HG02981 (cell line): ENCODE results near the gene KCNJ6.
"Not testable (repeated sequence)": the region's sequence is repeated elsewhere in the genome, so short reads cannot be mapped to it uniquely, and the experiment has no call there.

Experiments used
- ATAC-seq: cut with Tn5 transposase; IDR thresholded peaks from one replicate; pipeline ENCODE4 v1.9.1; 2021; ENCODE audit warnings: mild to moderate bottlenecking, moderate library complexity; ENCODE audit not compliant: unreplicated experiment

KCNJ6 gene

DNA sequence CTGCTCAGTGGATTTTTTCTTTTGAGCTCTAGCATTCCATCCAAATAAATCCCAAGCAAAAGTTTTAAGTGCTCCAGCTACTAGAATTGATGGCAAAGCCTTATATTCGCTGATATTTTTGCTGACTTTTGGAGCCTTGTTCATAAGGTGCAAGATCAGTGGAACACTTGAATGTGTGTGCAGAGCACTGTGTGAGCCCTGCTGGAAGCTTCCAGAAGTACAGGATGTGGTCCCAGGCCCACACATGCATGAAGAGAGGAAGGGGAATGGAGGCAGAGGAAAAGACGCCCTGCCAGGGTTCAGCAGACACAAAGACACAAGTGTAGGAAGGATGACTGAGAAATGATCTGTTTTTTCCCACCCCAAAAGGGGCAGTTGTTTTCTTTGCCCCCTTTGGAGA is 169.4 kb downstream of the KCNJ6 start:
- ATAC-seq: no peak

DNA sequence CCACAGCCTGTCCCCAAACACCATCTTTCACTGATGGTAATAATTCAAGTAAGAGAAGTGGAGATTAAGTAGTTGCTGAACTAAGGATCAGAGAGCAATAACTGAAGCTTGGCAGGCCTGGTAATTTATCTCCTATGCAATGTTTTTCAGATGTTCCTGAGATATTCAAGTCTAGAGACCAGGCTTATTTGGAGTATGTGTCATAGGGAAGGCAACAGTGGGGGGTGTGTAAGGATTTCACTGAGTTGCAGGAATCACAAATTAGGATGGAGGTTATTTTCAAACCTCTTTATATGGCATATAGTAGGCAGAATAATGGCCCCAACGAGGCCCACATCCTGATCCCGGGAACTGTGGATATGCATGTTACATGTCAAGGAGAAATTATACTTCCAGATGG is 171.7 kb downstream of the KCNJ6 start:
- ATAC-seq: no peak

DNA sequence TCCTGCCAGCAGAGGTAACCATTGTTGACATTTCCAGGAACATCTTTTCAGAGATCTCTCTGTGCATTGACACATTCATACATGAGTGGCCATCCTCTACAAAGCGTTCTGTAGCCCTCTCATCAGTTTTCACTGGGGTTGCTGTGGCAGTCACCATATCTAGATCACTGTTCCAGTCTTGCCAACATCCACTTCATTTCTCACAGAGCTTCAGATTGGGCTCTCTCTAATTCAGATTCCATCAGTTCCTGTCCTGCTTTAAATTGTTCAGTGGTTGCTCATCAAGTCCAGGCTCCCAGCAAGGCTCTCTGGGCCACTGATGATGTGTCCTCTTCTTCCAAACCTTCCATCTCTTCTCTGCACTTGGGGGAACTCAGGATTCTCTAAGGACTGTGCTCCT is 173.7 kb downstream of the KCNJ6 start:
- ATAC-seq: no peak

DNA sequence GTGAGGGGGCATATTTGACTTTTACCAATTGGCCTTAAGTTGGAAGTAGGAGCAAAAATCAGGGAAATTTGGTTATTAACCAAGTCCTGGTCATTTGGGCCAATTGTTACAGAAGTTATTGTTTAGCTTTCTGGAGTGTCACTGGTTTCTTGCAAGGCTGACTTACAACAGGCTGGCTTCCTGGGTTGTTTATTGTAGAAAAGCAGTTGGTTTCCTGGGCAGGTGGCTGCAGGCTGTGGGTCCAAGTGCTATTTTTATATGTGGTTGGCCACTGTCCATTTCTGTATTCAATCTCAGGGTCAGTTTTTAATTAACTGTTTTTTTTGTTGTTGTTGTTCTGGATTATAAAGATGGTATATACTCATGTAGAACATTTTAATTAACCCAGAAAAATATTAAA is 174.1 kb downstream of the KCNJ6 start:
- ATAC-seq: no peak

DNA sequence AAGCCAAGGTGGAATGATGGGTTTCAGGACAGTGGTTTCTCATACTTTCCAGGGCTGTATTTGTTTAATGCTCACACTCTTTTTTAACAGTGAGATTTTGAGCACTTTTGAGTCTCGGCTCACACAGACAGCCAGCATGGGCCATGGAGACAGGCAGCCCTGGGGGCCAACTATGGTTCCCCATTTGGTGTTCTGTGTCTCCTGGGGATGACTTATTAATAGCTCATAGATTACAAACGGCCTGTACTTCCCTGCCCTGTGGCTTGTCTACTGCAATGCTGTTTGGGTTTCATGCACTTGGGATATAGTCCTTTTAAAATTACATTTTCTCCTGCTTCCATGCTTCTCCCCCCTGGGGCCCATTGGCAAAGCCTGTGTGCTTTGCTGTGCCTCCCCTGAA is 178.3 kb downstream of the KCNJ6 start:
- no peak for ATAC-seq

DNA sequence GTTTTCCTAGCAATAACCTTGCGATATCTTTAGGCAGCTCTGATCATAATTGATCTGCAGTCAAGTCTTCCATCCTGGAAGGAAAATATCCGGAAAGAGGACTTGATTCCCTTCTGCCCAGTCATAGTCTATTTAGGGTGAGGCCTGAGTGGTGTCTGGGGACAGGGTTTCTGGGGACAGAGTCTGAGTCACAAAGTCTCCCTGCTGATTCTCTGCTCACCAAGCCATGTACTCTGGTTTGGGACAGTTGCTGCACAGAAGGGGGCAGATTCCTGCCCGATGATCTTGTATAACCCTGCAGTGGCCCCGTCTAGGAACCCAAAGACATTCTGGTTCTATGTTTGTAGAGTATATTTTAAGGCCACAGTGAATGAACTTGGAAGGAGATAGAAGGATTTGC is 178.8 kb downstream of the KCNJ6 start:
- no peak for ATAC-seq

DNA sequence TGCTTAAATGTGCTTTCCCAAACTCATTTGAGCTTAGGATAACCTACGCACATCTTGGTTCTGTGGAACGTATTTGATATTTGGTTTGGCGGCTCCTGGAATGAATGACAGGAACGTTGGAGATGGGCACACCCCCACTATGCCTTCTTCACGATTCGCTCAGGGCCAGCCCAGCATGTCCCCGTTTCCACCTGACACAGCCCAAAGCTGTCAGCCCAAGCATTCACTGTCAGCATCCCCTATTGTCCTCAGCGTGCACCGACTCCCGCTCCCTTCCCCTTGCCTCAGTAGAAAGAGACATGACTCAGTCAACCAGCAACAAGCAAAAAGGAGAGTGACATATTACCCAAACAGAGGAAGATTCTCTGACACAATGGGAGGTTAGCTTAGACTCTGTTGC is 181.4 kb downstream of the KCNJ6 start:
- no peak for ATAC-seq

DNA sequence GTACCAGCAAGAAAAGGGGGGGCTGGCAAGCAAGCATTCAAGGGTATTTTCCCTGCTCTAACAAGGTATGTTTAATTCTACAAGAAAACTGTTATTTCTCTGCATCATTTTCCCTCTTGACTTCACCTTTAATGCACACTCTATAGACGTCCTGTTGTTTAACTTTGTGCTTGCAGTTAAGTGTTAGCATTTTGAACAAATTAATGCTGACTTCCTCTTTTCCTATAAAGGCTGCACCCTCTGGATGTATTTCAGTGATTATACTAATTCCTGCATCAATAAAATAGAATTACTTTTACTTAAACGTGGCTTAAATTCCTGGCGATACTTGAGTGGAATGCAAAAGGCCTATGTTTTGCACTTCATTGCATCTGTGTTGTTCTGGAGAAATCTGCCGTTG is 183.3 kb downstream of the KCNJ6 start:
- no peak for ATAC-seq

DNA sequence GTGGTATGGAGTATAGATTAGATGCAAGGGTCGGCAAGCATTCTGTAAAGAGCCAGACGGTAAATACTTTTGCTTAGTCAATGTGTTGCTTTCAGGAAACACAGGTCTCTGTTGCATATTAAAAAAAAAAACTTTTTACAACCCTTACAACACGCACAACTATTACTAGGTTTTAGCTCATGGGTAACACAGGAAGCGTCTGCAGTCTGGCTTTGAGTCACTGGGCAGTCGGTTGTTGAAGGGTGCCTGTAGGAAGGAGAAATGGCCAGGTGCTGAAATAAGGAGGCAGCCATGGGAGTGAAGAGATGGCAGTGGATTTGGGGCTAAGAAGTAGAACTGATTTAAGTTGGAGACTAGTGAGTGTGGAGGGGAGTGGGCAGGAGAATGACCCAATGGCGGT is 192.1 kb downstream of the KCNJ6 start:
- ATAC-seq: no peak

DNA sequence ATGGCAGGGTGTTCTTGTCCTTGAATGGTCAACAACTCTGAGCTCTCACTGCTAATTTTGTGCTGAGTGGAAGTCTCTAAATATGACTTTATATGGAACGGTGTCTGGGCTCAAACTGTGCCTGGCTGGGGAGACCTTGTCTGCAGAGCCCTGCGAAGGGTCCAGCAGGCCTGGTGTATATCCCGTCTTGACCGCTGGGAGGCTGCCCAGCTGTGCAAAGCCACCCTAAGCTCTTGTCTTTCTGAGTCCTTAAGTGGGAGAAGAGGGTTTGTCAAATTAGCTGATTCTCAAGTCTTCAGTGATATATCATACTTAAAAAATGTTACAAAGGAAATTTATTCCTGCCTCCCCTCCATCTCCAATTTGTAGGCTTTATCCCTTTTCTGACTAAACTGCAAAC is 198.7 kb downstream of the KCNJ6 start:
- no peak for ATAC-seq

DNA sequence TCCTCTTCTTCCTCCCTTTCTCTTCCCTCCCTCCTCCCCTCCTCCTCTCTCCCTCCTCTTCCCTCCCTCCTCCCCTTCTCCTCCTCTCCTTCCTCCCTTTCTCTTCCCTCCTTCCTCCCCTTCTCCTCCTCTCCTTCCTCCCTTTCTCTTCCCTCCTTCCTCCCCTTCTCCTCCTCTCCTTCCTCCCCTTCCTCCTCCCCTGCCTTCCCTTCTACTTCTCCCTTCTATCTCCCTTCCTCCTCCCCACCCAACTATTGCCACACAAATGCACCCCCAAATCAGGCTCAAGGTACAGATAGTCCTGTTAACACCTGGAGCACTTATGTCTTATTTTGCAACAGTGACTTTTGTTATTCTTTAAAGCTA is 203.7 kb downstream of the KCNJ6 start:
- not testable (repeated sequence) for ATAC-seq

DNA sequence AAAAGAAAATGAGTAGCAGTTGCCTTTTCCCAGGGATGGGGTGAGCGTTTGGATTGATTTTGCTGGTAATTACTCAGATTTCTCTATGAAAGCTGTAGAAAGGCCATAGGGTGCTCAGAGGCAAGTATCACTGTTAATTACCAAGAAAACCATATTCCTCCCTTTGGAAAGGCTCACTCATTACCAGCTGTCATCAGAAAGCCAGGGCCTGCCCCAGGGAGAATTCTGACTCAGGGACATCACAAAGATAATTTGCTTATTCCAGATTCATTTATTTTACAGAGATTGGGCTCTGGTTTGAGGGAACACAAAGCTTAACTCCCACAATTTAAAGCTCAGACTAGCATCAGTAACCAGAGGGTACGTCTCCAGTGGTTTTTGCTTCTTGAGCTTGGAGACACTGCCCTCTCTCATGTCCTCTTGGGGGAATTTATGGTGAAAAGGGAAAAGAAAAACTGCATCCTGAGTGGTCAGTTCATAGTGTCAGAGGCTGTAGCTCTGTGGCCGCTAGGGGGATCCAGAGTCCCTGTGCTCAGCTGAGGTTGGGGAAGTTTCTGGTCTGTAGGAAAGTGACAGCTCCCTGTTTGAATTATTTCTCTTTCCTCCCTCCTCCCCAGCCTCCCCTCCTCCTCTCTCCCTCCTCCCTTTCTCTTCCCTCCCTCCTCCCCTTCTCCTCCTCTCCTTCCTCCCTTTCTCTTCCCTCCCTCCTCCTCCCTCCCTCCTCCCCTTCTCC is 204.3 kb downstream of the KCNJ6 start:
- ATAC-seq: peak; percentile 74

DNA sequence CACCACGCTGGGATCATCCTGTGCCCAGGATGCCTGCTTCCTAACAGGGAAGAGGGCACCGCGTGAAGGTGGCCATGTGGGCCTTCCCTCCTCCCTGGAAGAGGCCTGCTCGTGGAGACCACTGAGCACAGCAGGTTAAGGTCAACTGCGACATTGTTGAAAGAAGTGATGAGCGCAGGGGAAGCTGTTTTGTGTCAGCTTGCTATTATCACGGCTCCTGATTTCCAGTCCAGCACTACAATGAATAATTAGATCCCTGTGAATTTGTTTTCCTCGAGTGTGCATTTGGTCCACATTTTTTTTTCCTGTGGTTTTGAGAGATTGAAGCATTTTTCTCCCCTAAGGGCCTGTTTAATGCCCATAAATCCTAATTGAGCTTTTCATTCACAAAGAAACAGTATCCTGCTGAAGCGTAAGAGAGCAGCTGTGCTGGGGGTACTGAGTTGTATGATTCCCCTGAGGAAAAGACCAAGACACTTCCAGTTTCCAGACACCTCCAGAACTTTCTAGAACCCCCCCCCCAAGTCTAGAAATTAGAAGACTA is 204.9 kb downstream of the KCNJ6 start:
- ATAC-seq: no peak

DNA sequence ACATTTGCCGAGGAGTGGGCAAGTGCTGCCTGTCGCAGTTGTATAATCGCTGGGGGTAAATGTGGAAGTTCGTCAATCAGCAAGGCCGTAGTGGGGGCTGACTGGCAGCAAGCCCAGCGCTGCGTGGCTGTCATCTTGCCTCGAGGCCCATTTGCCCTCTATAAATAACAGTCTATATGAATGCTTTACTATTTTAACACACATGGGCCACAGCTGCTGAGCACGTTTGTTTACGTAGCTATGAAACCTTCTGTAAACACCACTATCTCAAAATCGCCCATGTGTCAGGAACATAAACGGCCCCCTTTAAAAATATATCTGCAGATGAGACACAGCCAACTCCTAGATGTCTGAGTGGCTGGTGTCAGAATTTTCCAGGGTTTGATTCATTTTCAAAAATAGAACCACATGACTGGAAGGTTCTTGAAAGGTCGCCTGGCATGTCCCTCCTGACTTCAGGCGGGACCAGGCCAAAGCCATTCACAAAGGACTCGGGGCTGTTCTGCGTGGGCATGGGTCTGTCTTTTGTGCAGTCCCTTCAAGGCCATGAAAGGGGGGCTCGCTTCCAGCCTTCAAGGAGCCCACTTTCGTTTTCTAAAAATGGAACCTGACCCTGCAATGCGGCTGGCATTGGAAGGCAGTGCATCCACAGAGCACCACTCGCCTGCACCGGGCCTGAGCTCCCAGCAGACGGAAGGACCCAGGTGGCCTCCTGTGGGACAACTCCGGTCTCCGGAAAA is 205.5 kb downstream of the KCNJ6 start:
- ATAC-seq: no peak

DNA sequence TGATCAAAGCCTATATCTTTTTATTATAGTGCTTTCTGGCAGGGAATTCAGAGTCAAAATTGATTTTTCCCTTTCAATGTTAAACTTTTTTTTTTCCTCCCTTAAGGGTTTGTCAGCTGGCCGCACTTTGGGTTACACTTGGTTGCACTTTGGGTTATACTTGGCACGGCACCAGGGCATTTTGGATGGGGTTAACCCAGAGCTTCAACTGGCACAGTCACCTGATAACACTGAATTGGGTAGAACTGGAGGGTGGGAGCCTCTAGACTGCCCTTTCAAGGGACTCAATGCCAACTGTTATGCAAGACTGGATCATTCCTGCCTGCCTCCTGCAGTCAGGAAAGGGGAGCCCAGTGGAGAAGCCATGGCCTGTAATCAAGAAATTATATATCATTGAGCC is 211.5 kb downstream of the KCNJ6 start:
- no peak for ATAC-seq

DNA sequence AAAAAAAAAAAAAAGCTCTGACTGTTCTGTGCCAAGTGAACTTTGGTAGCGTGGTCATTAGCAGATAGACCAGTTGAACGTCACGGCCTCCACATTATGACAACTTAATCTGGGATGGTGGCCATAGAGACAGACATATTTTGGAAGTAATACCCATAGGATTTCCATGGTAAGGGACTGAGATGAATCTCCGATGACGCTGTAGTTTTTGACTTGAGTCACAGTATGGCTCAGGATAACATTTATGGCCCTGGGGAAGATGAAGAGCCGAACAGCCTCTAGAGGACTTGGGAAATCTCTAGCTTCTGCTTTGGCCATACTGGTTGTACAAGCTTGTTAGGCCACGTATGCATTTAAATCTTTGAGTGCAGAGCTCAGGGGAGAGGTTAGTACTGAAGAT is 214.0 kb downstream of the KCNJ6 start:
- ATAC-seq: no peak

DNA sequence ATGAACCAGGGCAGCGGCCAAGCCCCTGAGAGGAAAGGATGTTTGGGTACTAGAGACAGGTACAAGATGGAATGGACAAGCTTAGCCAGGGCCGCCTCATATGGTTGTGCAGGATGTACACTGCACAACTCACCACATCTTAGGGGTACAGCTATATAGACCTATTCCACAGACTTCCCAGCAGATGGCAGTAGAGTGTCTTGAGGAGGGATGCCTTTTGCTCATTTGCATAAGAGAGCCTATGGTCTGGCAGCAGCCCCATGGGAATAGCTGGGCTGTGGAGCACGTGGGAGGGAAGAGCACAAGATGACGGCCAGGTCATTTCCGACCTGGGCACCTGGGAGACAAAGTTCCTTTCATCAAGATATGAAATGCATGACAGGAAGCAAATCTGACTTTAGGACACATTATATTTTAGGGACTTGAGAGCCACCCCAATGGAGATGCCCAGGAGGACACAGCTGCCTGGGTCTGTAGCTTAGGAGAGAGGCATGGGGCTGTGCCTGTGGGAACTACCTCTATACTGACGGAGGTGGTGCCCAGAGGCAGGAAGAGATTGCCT is 215.5 kb downstream of the KCNJ6 start:
- ATAC-seq: peak; percentile 78

DNA sequence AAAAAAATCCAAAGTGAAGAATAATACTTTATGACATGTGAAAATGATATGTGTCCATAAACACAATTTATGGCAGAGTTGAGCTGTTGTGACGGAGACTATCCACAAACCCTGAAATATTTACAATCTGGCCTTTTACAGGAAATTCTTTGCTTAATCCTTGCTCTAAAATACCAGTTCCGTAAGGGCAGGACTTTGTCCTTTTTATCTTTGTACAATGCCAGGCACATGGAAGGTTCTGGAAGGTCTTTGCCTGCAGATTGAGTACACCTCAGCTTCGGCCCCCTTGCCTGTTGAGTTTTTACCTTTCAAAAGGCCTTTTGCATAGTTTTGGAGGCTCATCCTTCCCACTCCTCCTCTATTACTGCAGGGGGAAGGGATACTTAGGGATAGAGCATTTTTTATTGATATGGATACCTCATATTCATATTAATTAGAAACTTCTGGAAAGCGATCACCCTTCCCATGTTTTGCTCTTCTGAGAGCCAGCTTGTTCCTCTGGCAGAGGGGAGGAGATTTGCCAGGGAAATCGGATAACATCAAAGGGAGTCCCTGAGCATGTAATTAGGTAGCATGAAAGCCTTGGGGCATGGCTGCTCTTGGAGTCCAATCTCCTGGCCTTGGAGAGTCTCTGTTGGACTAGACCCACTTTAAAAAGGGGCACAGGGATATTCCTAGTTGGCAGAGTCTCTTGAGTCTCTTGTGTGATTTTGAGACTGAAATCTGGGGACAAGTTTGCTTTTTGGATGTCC is 217.1 kb downstream of the KCNJ6 start:
- no peak for ATAC-seq

DNA sequence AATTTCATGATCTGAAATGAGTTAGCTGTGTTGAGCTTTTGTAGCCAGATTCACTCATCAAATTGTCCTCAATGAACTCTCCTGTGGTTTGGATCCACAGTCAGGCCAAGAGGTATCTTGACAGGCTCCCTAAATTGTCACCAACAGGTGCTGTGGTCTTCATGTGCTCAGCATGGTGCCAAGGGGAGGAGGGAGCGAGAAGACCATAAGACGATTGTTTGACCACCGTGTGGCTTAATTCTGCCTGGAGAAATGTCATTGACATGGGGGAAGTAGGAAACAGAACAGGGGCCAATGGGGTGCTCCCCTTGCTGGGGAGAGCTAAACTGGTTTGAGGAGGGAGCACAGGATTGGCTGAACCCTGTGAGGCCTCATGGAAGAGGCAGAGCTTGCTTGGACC is 219.3 kb downstream of the KCNJ6 start:
- no peak for ATAC-seq

DNA sequence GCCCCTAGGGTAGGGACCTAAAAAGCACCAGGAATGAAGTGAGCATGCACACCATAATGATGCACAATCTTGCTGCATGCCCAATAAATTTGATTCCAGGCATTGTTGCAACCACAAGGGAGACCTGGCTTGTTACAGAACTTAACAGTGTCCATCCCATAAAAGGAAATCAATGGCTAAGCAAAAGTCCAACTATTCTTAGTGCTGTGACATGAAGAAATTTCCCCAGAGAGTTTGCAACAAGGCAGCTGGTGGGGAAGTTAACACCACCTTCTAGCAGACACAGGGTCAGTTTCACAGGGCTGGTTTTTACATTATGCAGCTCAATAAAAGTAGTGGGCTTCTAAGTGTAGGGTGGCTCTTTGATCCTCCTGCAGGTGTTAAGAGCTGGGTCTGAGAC is 221.1 kb downstream of the KCNJ6 start:
- no peak for ATAC-seq

DNA sequence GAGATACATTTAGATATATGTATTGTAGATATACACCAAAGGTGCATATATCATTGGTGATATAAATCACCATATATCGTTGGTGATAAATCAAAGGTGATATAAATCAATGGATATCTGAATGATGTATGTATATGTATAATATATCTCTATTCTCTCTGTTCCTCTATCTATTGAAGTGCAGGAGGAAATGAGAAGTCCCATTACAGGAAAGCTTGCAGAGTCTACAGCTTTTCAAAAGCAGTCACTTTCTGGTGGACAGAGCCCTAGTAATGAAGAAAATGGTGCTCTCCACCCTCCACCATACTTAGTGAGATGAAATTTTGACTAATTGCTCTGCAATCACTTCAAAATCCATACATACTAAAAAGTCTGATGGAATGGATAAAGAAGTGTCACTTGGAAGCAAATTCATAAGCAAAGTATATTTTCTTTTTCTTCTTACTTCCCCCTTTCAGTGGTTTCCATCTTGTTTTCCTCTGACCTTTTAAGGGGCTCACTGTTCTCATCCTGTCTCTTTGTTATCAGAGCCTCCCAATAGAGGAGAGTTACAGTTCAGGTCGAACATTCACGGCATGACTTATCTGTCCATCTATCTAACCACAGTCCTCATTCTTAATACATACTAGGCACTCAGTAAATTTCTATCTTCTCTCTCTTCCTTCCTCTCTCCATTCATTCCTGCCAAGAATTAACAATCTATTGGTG is 227.2 kb downstream of the KCNJ6 start:
- ATAC-seq: no peak
